Gastrocnemius medialis (tissue), 4 donors: Measurements from ENCODE around the gene NR2C2.

Experiments used
- POLR2A ChIP-seq, 2 donors: fragments of 450-650 bp; IDR thresholded peaks; one replicate each; pipeline ENCODE4 v1.6.1; 2017; ENCODE audit warnings: antibody characterized with exemption in 2 of 2, mild to moderate bottlenecking in 2 of 2, moderate library complexity in 2 of 2
- TF ChIP-seq, protein P1 (sequence below), 5 experiments: fragments of 450-650 bp in 3 of 5; fragments of 200-600 bp in 2 of 5; sonication (generic) in 2 of 5; IDR thresholded peaks in 4 of 5; conservative IDR thresholded peaks in 1 of 5; 1 replicate in 4 of 5; 2 replicates in 1 of 5; pipeline ENCODE4 v1.5.1; 2016 to 2019; ENCODE audit warnings: antibody characterized with exemption in 5 of 5, mild to moderate bottlenecking in 3 of 5, moderate library complexity in 3 of 5

DNA sequence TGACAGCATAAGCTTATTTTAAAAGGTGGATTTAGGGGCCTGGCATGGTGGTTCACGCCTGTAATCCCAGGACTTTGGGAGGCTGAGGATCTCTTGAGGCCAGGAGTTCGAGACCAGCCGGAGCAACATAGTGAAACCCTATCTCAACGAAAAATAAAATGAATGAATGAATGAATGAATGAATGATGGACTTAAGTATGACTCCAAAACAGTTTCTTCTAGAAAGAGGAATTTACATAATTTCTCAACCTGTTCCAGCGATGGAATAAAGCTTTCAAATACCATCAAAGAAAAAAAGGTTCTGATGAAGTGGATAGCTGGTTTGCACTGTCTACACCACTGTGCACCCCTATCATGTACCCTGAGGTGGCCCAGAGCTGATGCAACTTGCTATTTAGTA is 20.1 kb upstream of the NR2C2 start:
- TF ChIP-seq, protein P1, sequence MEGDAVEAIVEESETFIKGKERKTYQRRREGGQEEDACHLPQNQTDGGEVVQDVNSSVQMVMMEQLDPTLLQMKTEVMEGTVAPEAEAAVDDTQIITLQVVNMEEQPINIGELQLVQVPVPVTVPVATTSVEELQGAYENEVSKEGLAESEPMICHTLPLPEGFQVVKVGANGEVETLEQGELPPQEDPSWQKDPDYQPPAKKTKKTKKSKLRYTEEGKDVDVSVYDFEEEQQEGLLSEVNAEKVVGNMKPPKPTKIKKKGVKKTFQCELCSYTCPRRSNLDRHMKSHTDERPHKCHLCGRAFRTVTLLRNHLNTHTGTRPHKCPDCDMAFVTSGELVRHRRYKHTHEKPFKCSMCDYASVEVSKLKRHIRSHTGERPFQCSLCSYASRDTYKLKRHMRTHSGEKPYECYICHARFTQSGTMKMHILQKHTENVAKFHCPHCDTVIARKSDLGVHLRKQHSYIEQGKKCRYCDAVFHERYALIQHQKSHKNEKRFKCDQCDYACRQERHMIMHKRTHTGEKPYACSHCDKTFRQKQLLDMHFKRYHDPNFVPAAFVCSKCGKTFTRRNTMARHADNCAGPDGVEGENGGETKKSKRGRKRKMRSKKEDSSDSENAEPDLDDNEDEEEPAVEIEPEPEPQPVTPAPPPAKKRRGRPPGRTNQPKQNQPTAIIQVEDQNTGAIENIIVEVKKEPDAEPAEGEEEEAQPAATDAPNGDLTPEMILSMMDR (IDR thresholded peaks at IDR 0.05 in 4 of 5, conservative IDR thresholded peaks at IDR 0.05 in 1 of 5), result no peak
- no peak for TF ChIP-seq POLR2A (IDR thresholded peaks at IDR 0.05)
